Esophagus (tissue), 2 donors: ENCODE data around the gene HEPACAM. TPM values are rescaled to one million over a fixed set of nuclear protein-coding genes. Genes with fewer than 3 reads are reported as not detected.

Source experiments
- H3K27ac ChIP-seq, 2 donors: one replicate each; pipeline ENCODE4 v1.5.1; 2013; ENCODE audit warnings: low read depth in 2 of 2, mild to moderate bottlenecking in 2 of 2, inconsistent platforms in 1 of 2, low read length in 1 of 2, moderate library complexity in 1 of 2
- H3K27me3 ChIP-seq, 2 donors: one replicate each; pipeline ENCODE4 v1.6.1; 2013; ENCODE audit warnings: low read length in 2 of 2, control low read depth in 1 of 2, mild to moderate bottlenecking in 1 of 2; ENCODE audit not compliant: insufficient read depth in 2 of 2, control insufficient read depth in 1 of 2
- H3K36me3 ChIP-seq, 2 donors: one replicate each; pipeline ENCODE4 v1.6.1; 2013; ENCODE audit warnings: low read length in 1 of 2; ENCODE audit not compliant: control insufficient read depth in 2 of 2, insufficient read depth in 2 of 2
- H3K4me1 ChIP-seq, 2 donors: one replicate each; pipeline ENCODE4 v1.6.1; 2013; ENCODE audit warnings: low read length in 1 of 2; ENCODE audit not compliant: control insufficient read depth in 2 of 2, insufficient read depth in 2 of 2
- H3K4me3 ChIP-seq, 2 donors: one replicate each; pipeline ENCODE4 v1.5.1; 2013; ENCODE audit warnings: low read length in 2 of 2, mild to moderate bottlenecking in 2 of 2, low read depth in 1 of 2, moderate library complexity in 1 of 2
- H3K9me3 ChIP-seq, 2 donors: one replicate each; pipeline ENCODE4 v1.6.1; 2013; ENCODE audit warnings: mild to moderate bottlenecking in 2 of 2, low read depth in 1 of 2, low read length in 1 of 2, moderate library complexity in 1 of 2; ENCODE audit not compliant: control insufficient read depth in 2 of 2, insufficient read depth in 1 of 2
- WGBS, 2 donors: extraction: QIAGEN DNeasy Blood & Tissue Kit; methylation state at CpG; one replicate each; pipeline ENCODE4 v1.1.7; 2013; 5-methylcytosine and 5-hydroxymethylcytosine counted together
- polyA plus RNA-seq, 2 donors: library from polyadenylated mRNA; stranded (reverse); fragments of 200-250 nt; gene quantifications; one replicate each; pipeline ENCODE4 v1.2.3, GENCODE V29; 2013
- donor health status: healthy with polysubstance abuse.
- donor health status: Bipolar disorder and iron deficiency.

Gene HEPACAM
- polyA plus RNA-seq, 2 donors: 0.02 TPM

DNA sequence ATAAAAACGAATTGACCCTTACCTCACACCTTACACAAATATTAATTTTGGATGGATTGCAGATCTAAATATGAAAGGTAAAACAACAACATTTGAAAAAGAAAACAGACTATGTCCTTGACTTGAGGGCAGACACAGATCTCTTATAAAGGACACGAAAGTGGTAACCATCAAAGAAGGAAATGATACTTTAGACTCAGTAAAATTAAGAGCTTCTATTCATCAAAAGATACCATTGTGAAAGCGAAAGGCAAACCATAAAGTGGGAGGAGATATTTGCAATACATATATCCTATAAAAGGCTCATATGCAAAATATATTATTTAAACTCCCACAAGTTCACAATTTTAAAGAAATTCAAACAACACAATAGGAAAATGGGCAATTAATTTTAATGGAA lies 5.0 kb downstream of the HEPACAM start:
- no peaks in the 10 kb centered on the region for H3K36me3 ChIP-seq
- H3K27me3 ChIP-seq: no peaks in the 10 kb centered on the region
- H3K9me3 ChIP-seq: no peaks in the 10 kb centered on the region
- no peaks in the 10 kb centered on the region for H3K4me1 ChIP-seq
- H3K4me3 ChIP-seq: no peak overlapping the region
- 66 to 67% methylated on average over 3 of the region's 3 CpGs for WGBS, 2 donors
- no peak overlapping the region for H3K27ac ChIP-seq

DNA sequence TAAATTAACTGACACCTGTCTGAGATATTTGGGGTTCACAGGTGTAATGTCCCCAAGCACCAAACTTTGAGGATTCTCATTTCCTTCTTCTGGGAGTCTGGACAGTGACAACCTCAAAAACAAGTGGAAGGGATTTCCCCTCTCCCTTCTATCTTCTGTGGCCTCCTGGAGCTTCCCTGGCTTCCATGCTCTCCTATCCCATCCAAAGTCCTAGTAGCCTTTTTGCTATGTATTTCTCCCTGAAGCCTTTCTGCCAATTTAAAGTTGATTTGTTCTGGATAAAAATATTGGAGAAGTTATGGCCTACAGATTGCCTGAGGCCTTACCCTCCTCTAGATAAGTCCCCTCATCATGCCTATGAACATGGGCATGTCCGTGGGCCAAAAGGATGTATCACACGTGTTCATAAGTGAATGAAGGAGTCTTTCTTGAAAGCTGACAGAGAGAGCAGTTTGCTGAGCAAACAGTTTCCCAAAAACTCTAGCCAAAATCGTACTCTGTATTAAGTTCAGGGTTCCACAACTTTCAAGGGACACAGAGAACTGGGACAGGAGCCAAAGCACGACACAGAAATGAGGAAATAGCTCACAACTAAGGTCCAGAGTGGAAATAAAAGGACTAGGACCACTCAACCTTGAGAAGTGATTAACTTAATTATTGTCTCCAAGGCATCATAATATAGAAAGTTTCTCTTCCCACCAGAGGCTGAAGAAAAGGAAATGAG lies 6.7 kb downstream of the HEPACAM start:
- H3K36me3 ChIP-seq: no peaks in the 10 kb centered on the region
- no peak overlapping the region for H3K4me3 ChIP-seq
- no peak overlapping the region for H3K27ac ChIP-seq
- H3K9me3 ChIP-seq: no peaks in the 10 kb centered on the region
- no peaks in the 10 kb centered on the region for H3K27me3 ChIP-seq
- WGBS, 2 donors: 39 to 48% methylated on average over 4 of the region's 4 CpGs
- H3K4me1 ChIP-seq: no peaks in the 10 kb centered on the region

DNA sequence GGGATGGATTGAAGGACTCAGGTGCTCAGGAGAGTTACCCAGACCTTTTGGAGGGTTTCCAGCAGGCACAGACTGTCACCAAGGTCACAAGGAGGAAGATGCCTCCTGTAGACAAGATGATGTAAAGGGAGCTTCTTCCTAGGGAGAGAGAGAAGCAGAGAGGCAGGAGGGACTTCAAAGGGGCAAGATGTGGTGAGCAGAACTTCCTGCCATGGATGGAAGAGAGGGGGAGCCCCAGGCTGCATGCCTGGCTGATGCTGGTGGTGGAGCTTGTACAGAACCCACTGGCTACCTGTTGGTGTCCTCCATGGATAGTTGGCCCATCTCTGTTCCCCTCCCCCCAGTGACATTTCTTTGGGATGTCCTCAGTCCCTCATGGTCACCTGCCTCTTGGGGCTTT lies 12.6 kb downstream of the HEPACAM start:
- Histone ChIP-seq H3K27me3 (no peaks in the 10 kb centered on the region), H3K9me3 (no peaks in the 10 kb centered on the region), H3K36me3 (no peaks in the 10 kb centered on the region), H3K4me3 (no peak overlapping the region), H3K27ac (no peak overlapping the region), H3K4me1 (no peaks in the 10 kb centered on the region)

DNA sequence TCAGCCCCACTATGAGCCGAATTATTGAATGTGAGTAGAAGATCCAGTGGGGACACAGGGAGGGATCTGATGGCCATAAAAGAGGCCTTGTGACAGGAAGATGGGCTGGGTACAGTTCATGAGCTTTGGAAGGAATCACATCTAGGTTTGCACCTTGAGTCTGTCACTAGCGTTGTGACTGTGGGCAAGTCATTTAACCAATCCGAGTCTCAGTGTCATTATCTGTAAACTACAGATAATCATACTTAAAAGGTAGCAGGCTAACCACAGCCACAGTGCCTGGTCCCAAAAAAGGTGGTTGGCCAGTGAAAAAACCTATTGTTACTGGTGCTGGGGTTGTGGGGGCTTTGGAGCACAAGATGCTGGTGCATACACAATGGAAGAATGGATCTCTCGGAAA lies 13.0 kb downstream of the HEPACAM start:
- Histone ChIP-seq H3K9me3 (no peaks in the 10 kb centered on the region), H3K4me3 (no peak overlapping the region), H3K27me3 (no peaks in the 10 kb centered on the region), H3K27ac (no peak overlapping the region), H3K36me3 (no peaks in the 10 kb centered on the region), H3K4me1 (no peaks in the 10 kb centered on the region)
- WGBS, 2 donors: 85 to 88% methylated on average over 4 of the region's 4 CpGs

DNA sequence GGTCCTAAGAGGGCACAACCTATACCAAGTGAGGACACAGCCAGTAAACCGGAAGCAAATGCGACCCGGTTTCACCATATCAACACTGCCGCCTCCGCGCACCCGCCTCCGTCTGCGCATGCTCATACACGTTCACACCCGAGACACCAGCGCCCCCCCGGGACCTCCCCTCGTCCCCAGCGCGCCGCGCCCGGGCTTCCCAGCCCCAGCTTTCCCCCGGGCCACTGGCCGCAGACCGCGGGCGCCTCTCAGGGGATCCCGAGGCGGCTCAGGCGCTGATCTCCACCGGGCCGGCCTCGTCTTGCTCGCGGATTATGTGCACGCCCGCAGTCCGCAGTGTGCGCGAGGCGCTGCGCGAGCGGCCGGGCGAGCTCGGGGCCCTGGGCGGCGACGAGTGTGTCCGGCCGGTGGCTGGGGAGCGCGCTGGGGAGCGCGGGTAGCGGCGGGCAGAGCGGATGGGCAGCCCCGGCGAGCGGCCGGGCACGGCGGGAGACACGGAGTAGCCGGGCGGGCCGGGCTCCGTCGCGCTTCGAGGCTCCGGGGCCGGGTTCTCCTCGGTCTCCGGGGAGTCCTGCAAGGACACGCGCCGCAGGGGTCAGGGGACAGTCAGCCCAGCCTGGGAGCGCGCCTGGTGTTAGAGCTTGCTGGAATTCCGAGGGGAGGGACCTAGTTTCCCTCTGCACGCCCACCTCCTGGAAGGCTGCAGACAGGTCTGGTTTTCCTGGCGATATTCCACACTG lies 14.8 kb downstream of the HEPACAM start:
- Histone ChIP-seq H3K4me1 (no peaks in the 10 kb centered on the region), H3K27ac (peak overlapping the region in 1 of 2 donors; percentile 38), H3K4me3 (peak overlapping the region; percentile 14 to 32), H3K36me3 (no peaks in the 10 kb centered on the region), H3K27me3 (no peaks in the 10 kb centered on the region), H3K9me3 (no peaks in the 10 kb centered on the region)
- WGBS, 2 donors: 11 to 14% methylated on average over 63 to 82 of the region's 82 CpGs

DNA sequence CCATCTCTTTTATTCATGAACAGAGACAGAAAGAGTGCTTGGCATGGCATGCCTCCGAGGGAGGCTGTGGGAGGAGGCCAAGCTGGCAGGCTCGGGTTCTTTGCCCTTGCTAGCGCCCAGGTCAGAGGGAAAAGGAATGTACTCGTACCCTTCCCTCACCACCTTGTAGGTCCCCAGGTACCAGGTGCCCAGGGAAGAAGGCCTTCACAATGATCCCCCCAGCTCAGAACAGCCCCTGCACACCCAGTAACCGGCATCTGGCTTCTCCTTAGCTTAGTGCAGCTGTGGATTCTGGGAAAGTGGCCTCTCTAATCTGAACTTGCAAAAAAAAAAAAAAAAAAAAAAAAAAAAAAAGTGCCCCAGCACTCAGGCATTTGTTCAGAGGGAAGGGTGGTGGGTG lies 15.5 kb downstream of the HEPACAM start:
- H3K27ac ChIP-seq: no peak overlapping the region
- H3K4me3 ChIP-seq: no peak overlapping the region
- H3K9me3 ChIP-seq: no peaks in the 10 kb centered on the region
- no peaks in the 10 kb centered on the region for H3K27me3 ChIP-seq
- no peaks in the 10 kb centered on the region for H3K36me3 ChIP-seq
- WGBS, 2 donors: 93 to 95% methylated on average over 5 of the region's 5 CpGs
- H3K4me1 ChIP-seq: no peaks in the 10 kb centered on the region

DNA sequence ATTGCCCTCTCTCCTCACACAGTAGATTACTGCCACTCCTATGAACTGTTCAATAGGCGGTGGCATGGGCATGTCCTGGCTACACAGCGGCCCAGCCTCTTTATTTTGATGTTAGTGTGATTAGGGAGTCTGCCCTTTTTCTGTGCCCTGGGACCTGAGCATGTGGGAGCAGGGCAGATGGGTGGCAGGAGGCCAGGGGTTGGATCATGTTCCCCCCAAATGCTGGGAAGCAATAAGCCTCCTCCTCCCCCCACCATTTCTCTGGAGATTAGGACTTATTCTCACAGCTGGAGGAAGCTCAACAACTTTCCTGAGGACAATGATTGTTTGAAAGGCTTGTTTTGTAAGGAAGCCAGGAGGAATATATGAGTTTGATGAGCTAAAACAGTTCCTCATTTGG lies 15.9 kb downstream of the HEPACAM start:
- no peaks in the 10 kb centered on the region for H3K36me3 ChIP-seq
- H3K9me3 ChIP-seq: no peaks in the 10 kb centered on the region
- no peak overlapping the region for H3K27ac ChIP-seq
- H3K4me1 ChIP-seq: no peaks in the 10 kb centered on the region
- no peaks in the 10 kb centered on the region for H3K27me3 ChIP-seq
- WGBS, 2 donors: 86 to 100% methylated on average over 2 of the region's 2 CpGs
- H3K4me3 ChIP-seq: no peak overlapping the region

DNA sequence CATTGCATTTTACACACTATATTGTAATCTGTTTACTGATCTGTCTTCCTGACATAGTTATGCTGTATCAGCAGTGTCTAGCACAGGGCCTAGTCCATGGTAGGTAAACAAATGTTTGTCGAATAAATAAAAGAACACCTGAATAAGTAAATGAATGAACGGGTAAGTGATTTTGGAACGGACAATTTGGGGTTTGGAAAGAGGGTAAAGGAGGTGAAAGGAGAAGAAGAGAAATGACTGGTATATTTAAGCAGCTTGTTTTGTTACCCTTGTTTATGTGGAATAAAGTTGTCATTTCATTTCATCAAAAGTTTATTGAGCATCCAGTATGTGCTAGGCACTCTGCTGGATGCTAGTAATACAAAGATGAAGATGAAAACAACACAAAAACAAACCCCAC lies 16.9 kb downstream of the HEPACAM start, which contains the start of gene HEPN1:
HEPN1 (plus strand) TSS at position 301 of the 400 bp plus-strand sequence.
- 80 to 82% methylated on average over 3 of the region's 3 CpGs for WGBS, 2 donors

DNA sequence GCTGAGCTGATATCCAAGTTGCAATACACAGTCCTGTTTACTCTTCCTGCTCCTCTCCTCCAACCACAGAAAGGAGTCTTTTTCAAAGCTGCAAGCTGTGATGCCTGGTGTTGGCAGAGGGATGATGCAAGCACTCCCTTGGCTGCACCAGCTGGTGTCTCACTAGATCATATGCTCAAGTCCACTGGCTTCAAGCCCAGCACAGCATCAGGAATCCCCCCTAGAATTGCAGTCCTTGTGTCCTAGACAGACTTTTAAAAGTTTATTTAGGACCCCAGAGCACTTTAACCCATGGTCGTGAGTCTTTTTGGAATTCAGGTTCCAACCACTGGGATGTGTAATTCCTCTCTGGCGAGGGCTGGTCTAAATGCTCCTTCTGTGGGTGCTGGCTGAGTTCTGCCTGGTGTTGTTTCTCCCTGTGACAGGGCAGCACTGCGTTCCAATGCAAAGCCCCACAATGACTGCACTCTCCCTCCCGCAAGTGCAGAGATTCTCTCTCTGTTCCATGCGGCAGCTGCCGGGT lies 18.7 kb downstream of the HEPACAM start:
- no peaks in the 10 kb centered on the region for H3K4me1 ChIP-seq
- no peaks in the 10 kb centered on the region for H3K27me3 ChIP-seq
- H3K36me3 ChIP-seq: no peaks in the 10 kb centered on the region
- H3K9me3 ChIP-seq: no peaks in the 10 kb centered on the region
- 66 to 84% methylated on average over 6 of the region's 6 CpGs for WGBS, 2 donors
- H3K4me3 ChIP-seq: no peak overlapping the region
- no peak overlapping the region for H3K27ac ChIP-seq

More for the DNA sequence above, 16.9 kb downstream of the HEPACAM start, which contains the start of gene HEPN1:
- no peak within 1 kb of the TSS for H3K4me3 ChIP-seq
- H3K27ac ChIP-seq: no peak within 1 kb of the TSS
- no peaks in the 10 kb centered on the region for H3K4me1 ChIP-seq
- H3K9me3 ChIP-seq: no peaks in the 10 kb centered on the region
- no peaks in the 10 kb centered on the region for H3K27me3 ChIP-seq
- H3K36me3 ChIP-seq: no peaks in the 10 kb centered on the region

DNA sequence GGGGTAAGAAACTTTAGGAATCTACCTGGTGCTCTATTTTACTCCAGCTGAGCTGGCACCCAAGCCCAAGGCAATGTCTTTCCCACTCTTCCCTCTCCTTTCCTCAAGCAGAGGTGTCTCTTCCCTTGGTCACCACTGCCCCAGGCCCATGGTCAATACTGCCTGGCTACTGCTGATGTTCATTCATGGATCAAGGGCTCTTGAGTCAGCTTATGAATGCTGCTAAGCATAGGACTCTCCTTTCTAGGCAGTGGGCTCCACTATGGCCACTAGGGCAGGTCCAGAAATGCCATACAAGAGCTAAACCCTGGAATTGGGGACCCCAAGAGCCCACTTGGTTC lies 19.5 kb downstream of the HEPACAM start:
- H3K9me3 ChIP-seq: no peaks in the 10 kb centered on the region
- H3K36me3 ChIP-seq: no peaks in the 10 kb centered on the region
- no peaks in the 10 kb centered on the region for H3K27me3 ChIP-seq
- no peaks in the 10 kb centered on the region for H3K4me1 ChIP-seq
- H3K27ac ChIP-seq: no peak overlapping the region
- no peak overlapping the region for H3K4me3 ChIP-seq
